Stimulated activated CD8-positive, alpha-beta memory T cell treated with anti-CD3 and anti-CD28 coated beads, Interleukin-7, amount 100 ng/mL, for 4 hours (primary cell): ENCODE results near the gene BORCS8.

Experiments
- DNase-seq, 2 donors: peaks; one replicate each; pipeline ENCODE4 v3.0.0-alpha.2; 2020; ENCODE audit warnings: low read depth in 2 of 2

Gene BORCS8

GRCh38 chr19:19214159-19214490, 22.2 kb upstream of the BORCS8 start:
- DNase-seq: no peak

- no peak for DNase-seq
Measured at GRCh38 chr19:19213426-19214158, 21.6 kb upstream of the BORCS8 start.

- no peak for DNase-seq
Measured at GRCh38 chr19:19212916-19213315, 21.0 kb upstream of the BORCS8 start.

- DNase-seq: no peak
Measured at GRCh38 chr19:19211499-19212420, 19.8 kb upstream of the BORCS8 start, which contains the start of gene NCAN. Gene NCAN (plus strand): TSS chr19:19211958. CDS start chr19:19216954, 4,996 bp downstream.

- no peak for DNase-seq
Measured at GRCh38 chr19:19209372-19209771, 17.4 kb upstream of the BORCS8 start.

GRCh38 chr19:19207637-19208572, 16.0 kb upstream of the BORCS8 start:
- DNase-seq: no peak

- DNase-seq: no peak
Measured at GRCh38 chr19:19206938-19207337, 15.0 kb upstream of the BORCS8 start.

- DNase-seq: no peak
Measured at GRCh38 chr19:19205416-19206410, 13.8 kb upstream of the BORCS8 start.

- DNase-seq: no peak
Measured at GRCh38 chr19:19204181-19204580, 12.2 kb upstream of the BORCS8 start.

GRCh38 chr19:19203012-19203856, 11.3 kb upstream of the BORCS8 start, which contains the start of gene NR2C2AP:
Gene NR2C2AP (minus strand): TSS chr19:19203414. CDS start chr19:19203060, 354 bp downstream.
- peak; percentile 86 to 89 for DNase-seq

GRCh38 chr19:19202707-19203011, 10.7 kb upstream of the BORCS8 start:
- DNase-seq: no peak

- DNase-seq: no peak
Measured at GRCh38 chr19:19201697-19202630, 10.0 kb upstream of the BORCS8 start.

GRCh38 chr19:19193926-19194325, 2.0 kb upstream of the BORCS8 start:
- no peak for DNase-seq

- DNase-seq: no peak
Measured at GRCh38 chr19:19192910-19193423, 1.0 kb upstream of the BORCS8 start.

GRCh38 chr19:19191768-19192077, 229 bp downstream of the BORCS8 start:
- DNase-seq: no peak

- DNase-seq: no peak
Measured at GRCh38 chr19:19186742-19187141, 5.2 kb downstream of the BORCS8 start.

GRCh38 chr19:19185853-19186740, 5.9 kb downstream of the BORCS8 start:
- peak; percentile 34 to 39 for DNase-seq
